Activated T-cell treated with anti-CD3 and anti-CD28 coated beads, Interleukin-2, amount 50 U/mL, for 24 hours (primary cell): ENCODE results near the gene TTC23.

ENCODE experiments used
- DNase-seq: peaks from one replicate; pipeline ENCODE4 v3.0.0-alpha.2; 2020
- H3K27ac Mint-ChIP-seq: 2 replicates; pipeline ENCODE4 v1.8.0; 2020; ENCODE audit warnings: mild to moderate bottlenecking, mixed read lengths
- H3K27me3 Mint-ChIP-seq: 2 replicates; pipeline ENCODE4 v1.8.0; 2020; ENCODE audit warnings: mixed read lengths
- H3K36me3 Mint-ChIP-seq: 2 replicates; pipeline ENCODE4 v1.8.0; 2020; ENCODE audit warnings: low read depth, mixed read lengths
- H3K4me1 Mint-ChIP-seq: 2 replicates; pipeline ENCODE4 v1.8.0; 2020; ENCODE audit warnings: low read depth, mixed read lengths
- H3K4me3 Mint-ChIP-seq: 2 replicates; pipeline ENCODE4 v1.8.0; 2020; ENCODE audit warnings: mild to moderate bottlenecking, moderate library complexity, mixed read lengths
- H3K9me3 Mint-ChIP-seq: 2 replicates; pipeline ENCODE4 v1.8.0; 2020; ENCODE audit warnings: mixed read lengths

The TTC23 gene

GRCh38 chr15:99151156-99151555 lies 98.2 kb downstream of the TTC23 start:
- Mint-ChIP-seq H3K36me3 (no peaks in the 10 kb centered on the region), H3K27me3 (no peaks in the 10 kb centered on the region), H3K9me3 (no peaks in the 10 kb centered on the region), H3K4me3 (no peak overlapping the region), H3K27ac (no peak overlapping the region), H3K4me1 (no peaks in the 10 kb centered on the region)
- DNase-seq: no peak

- Mint-ChIP-seq H3K27me3 (no peaks in the 10 kb centered on the region), H3K27ac (no peak overlapping the region), H3K4me3 (no peak overlapping the region), H3K4me1 (no peaks in the 10 kb centered on the region), H3K36me3 (no peaks in the 10 kb centered on the region), H3K9me3 (no peaks in the 10 kb centered on the region)
- no peak for DNase-seq
Measured at GRCh38 chr15:99149366-99149765, 100.0 kb downstream of the TTC23 start.

GRCh38 chr15:99148851-99149276 lies 100.5 kb downstream of the TTC23 start:
- Mint-ChIP-seq H3K27ac (no peak overlapping the region), H3K27me3 (no peaks in the 10 kb centered on the region), H3K4me3 (no peak overlapping the region), H3K9me3 (no peaks in the 10 kb centered on the region), H3K36me3 (no peaks in the 10 kb centered on the region), H3K4me1 (no peaks in the 10 kb centered on the region)
- DNase-seq: no peak

- H3K27ac Mint-ChIP-seq: no peak overlapping the region
- H3K4me1 Mint-ChIP-seq: no peaks in the 10 kb centered on the region
- H3K9me3 Mint-ChIP-seq: no peaks in the 10 kb centered on the region
- H3K4me3 Mint-ChIP-seq: no peak overlapping the region
- H3K27me3 Mint-ChIP-seq: no peaks in the 10 kb centered on the region
- no peak for DNase-seq
- no peaks in the 10 kb centered on the region for H3K36me3 Mint-ChIP-seq
Measured at GRCh38 chr15:99146661-99147060, 102.7 kb downstream of the TTC23 start.

GRCh38 chr15:99145778-99146177 lies 103.6 kb downstream of the TTC23 start:
- Mint-ChIP-seq H3K9me3 (no peaks in the 10 kb centered on the region), H3K4me1 (no peaks in the 10 kb centered on the region), H3K27me3 (no peaks in the 10 kb centered on the region), H3K36me3 (no peaks in the 10 kb centered on the region), H3K27ac (no peak overlapping the region), H3K4me3 (no peak overlapping the region)
- no peak for DNase-seq

GRCh38 chr15:99145005-99145404 lies 104.4 kb downstream of the TTC23 start:
- Mint-ChIP-seq H3K27ac (no peak overlapping the region), H3K4me3 (no peak overlapping the region), H3K36me3 (no peaks in the 10 kb centered on the region), H3K27me3 (no peaks in the 10 kb centered on the region), H3K9me3 (no peaks in the 10 kb centered on the region), H3K4me1 (no peaks in the 10 kb centered on the region)
- DNase-seq: no peak

- Mint-ChIP-seq H3K4me3 (no peak overlapping the region), H3K27me3 (no peaks in the 10 kb centered on the region), H3K9me3 (no peaks in the 10 kb centered on the region), H3K27ac (no peak overlapping the region), H3K4me1 (no peaks in the 10 kb centered on the region), H3K36me3 (no peaks in the 10 kb centered on the region)
- DNase-seq: no peak
Measured at GRCh38 chr15:99143655-99144610, 105.4 kb downstream of the TTC23 start.

- Mint-ChIP-seq H3K4me3 (no peak overlapping the region), H3K27me3 (no peaks in the 10 kb centered on the region), H3K9me3 (no peaks in the 10 kb centered on the region), H3K36me3 (no peaks in the 10 kb centered on the region), H3K27ac (no peak overlapping the region), H3K4me1 (no peaks in the 10 kb centered on the region)
- no peak for DNase-seq
Measured at GRCh38 chr15:99143242-99143641, 106.1 kb downstream of the TTC23 start.

GRCh38 chr15:99142562-99142961 lies 106.8 kb downstream of the TTC23 start:
- no peaks in the 10 kb centered on the region for H3K36me3 Mint-ChIP-seq
- no peaks in the 10 kb centered on the region for H3K9me3 Mint-ChIP-seq
- no peak overlapping the region for H3K4me3 Mint-ChIP-seq
- DNase-seq: no peak
- H3K27ac Mint-ChIP-seq: no peak overlapping the region
- no peaks in the 10 kb centered on the region for H3K27me3 Mint-ChIP-seq
- no peaks in the 10 kb centered on the region for H3K4me1 Mint-ChIP-seq

- H3K27me3 Mint-ChIP-seq: no peaks in the 10 kb centered on the region
- H3K9me3 Mint-ChIP-seq: no peaks in the 10 kb centered on the region
- no peak overlapping the region for H3K27ac Mint-ChIP-seq
- H3K4me1 Mint-ChIP-seq: no peaks in the 10 kb centered on the region
- H3K4me3 Mint-ChIP-seq: no peak overlapping the region
- H3K36me3 Mint-ChIP-seq: no peaks in the 10 kb centered on the region
- DNase-seq: no peak
Measured at GRCh38 chr15:99141943-99142342, 107.4 kb downstream of the TTC23 start.

GRCh38 chr15:99140590-99140989 lies 108.8 kb downstream of the TTC23 start:
- H3K4me1 Mint-ChIP-seq: no peaks in the 10 kb centered on the region
- H3K36me3 Mint-ChIP-seq: no peaks in the 10 kb centered on the region
- no peak overlapping the region for H3K27ac Mint-ChIP-seq
- no peaks in the 10 kb centered on the region for H3K27me3 Mint-ChIP-seq
- no peaks in the 10 kb centered on the region for H3K9me3 Mint-ChIP-seq
- no peak overlapping the region for H3K4me3 Mint-ChIP-seq
- DNase-seq: no peak

GRCh38 chr15:99139276-99139675 lies 110.1 kb downstream of the TTC23 start:
- H3K4me3 Mint-ChIP-seq: no peak overlapping the region
- no peak for DNase-seq
- H3K27ac Mint-ChIP-seq: no peak overlapping the region
- H3K36me3 Mint-ChIP-seq: no peaks in the 10 kb centered on the region
- no peaks in the 10 kb centered on the region for H3K4me1 Mint-ChIP-seq
- H3K9me3 Mint-ChIP-seq: no peaks in the 10 kb centered on the region
- no peaks in the 10 kb centered on the region for H3K27me3 Mint-ChIP-seq

- no peak for DNase-seq
- Mint-ChIP-seq H3K4me1 (no peaks in the 10 kb centered on the region), H3K9me3 (no peaks in the 10 kb centered on the region), H3K27ac (no peak overlapping the region), H3K27me3 (no peaks in the 10 kb centered on the region), H3K36me3 (no peaks in the 10 kb centered on the region), H3K4me3 (no peak overlapping the region)
Measured at GRCh38 chr15:99138491-99138982, 110.8 kb downstream of the TTC23 start.

- Mint-ChIP-seq H3K36me3 (no peaks in the 10 kb centered on the region), H3K27ac (no peak overlapping the region), H3K4me1 (no peaks in the 10 kb centered on the region), H3K27me3 (no peaks in the 10 kb centered on the region), H3K9me3 (no peaks in the 10 kb centered on the region), H3K4me3 (no peak overlapping the region)
- DNase-seq: no peak
Measured at GRCh38 chr15:99137877-99138276, 111.5 kb downstream of the TTC23 start.

GRCh38 chr15:99137111-99137546 lies 112.3 kb downstream of the TTC23 start:
- no peaks in the 10 kb centered on the region for H3K4me1 Mint-ChIP-seq
- DNase-seq: no peak
- H3K27ac Mint-ChIP-seq: no peak overlapping the region
- H3K9me3 Mint-ChIP-seq: no peaks in the 10 kb centered on the region
- H3K4me3 Mint-ChIP-seq: no peak overlapping the region
- H3K36me3 Mint-ChIP-seq: no peaks in the 10 kb centered on the region
- H3K27me3 Mint-ChIP-seq: no peaks in the 10 kb centered on the region
